HepG2 (cell line): ENCODE measurements around the gene ZNF213. TPM values are rescaled to one million over a fixed set of nuclear protein-coding genes. Genes with fewer than 3 reads are reported as not detected.

Source experiments
- ARHGAP35 ChIP-seq: sonication (generic); formaldehyde crosslinking; IDR thresholded peaks from 2 replicates; pipeline ENCODE4 v1.9.0; 2022; ENCODE audit warnings: mild to moderate bottlenecking, inconsistent platforms, moderate library complexity, missing genetic modification reagents, borderline replicate concordance
- ATRX ChIP-seq: sonication (generic); formaldehyde crosslinking; IDR thresholded peaks from 2 replicates; pipeline ENCODE4 v1.4.0; 2020; ENCODE audit warnings: missing genetic modification reagents, borderline replicate concordance
- GFI1 ChIP-seq: sonication (generic); formaldehyde crosslinking; IDR thresholded peaks from 2 replicates; pipeline ENCODE4 v1.5.0; 2020; ENCODE audit warnings: missing genetic modification reagents, mild to moderate bottlenecking, borderline replicate concordance
- HMGXB4 ChIP-seq, 2 experiments: sonication (generic) in 1 of 2; formaldehyde crosslinking in 1 of 2; IDR thresholded peaks; 2 replicates each; pipeline versions ENCODE4 v1.4.0 to v1.6.1; 2018 to 2020; ENCODE audit warnings: missing genetic modification reagents in 2 of 2, borderline replicate concordance in 1 of 2, low read depth in 1 of 2, mild to moderate bottlenecking in 1 of 2, missing biosample characterization in 1 of 2
- HOXA3 ChIP-seq: sonication (generic); formaldehyde crosslinking; IDR thresholded peaks from 2 replicates; pipeline ENCODE4 v1.5.0; 2020; ENCODE audit warnings: missing genetic modification reagents
- MYC ChIP-seq: sonication (generic); formaldehyde crosslinking; IDR thresholded peaks from 2 replicates; pipeline ENCODE4 v1.9.0; 2021; ENCODE audit warnings: missing genetic modification reagents, borderline replicate concordance
- NFE2L2 ChIP-seq: fragments of 150-350 bp; IDR thresholded peaks from 2 replicates; pipeline ENCODE4 v1.6.1; 2014; ENCODE audit warnings: low read length
- NFRKB ChIP-seq: fragments of 450-650 bp; IDR thresholded peaks from 2 replicates; pipeline ENCODE4 v1.6.1; 2017
- POGZ ChIP-seq: sonication (generic); formaldehyde crosslinking; IDR thresholded peaks from 2 replicates; pipeline ENCODE4 v1.4.0; 2020; ENCODE audit warnings: mild to moderate bottlenecking, missing genetic modification reagents
- SPEN ChIP-seq: sonication (generic); formaldehyde crosslinking; IDR thresholded peaks from 2 replicates; pipeline ENCODE4 v1.5.1; 2020; ENCODE audit warnings: low read depth, mild to moderate bottlenecking, missing genetic modification reagents
- TAF15 ChIP-seq: fragments of 200-400 bp; formaldehyde crosslinking; IDR thresholded peaks from one replicate; pipeline ENCODE4 v1.6.1; 2018; ENCODE audit warnings: mild to moderate bottlenecking, low read depth, low read length; ENCODE audit not compliant: poor library complexity, severe bottlenecking
- TBL1XR1 ChIP-seq: fragments of 150-350 bp; IDR thresholded peaks from 2 replicates; pipeline ENCODE4 v1.6.1; 2014; ENCODE audit warnings: borderline replicate concordance, low read length; ENCODE audit not compliant: partially characterized antibody
- TBP ChIP-seq: sonication (generic); formaldehyde crosslinking; IDR thresholded peaks from 2 replicates; pipeline ENCODE4 v1.5.0; 2020; ENCODE audit warnings: missing genetic modification reagents
- TEAD3 ChIP-seq: optimal IDR thresholded peaks from 2 replicates; pipeline ENCODE3; 2016; ENCODE audit warnings: borderline replicate concordance
- ZFP1 ChIP-seq: IDR thresholded peaks from 2 replicates; pipeline ENCODE4 v1.6.1; 2016
- ZNF10 ChIP-seq: sonication (generic); formaldehyde crosslinking; IDR thresholded peaks from 2 replicates; pipeline ENCODE4 v1.4.0; 2020; ENCODE audit warnings: mild to moderate bottlenecking, low read depth, missing genetic modification reagents, borderline replicate concordance
- ZNF512 ChIP-seq: sonication (generic); formaldehyde crosslinking; IDR thresholded peaks from 2 replicates; pipeline ENCODE4 v1.4.0; 2020; ENCODE audit warnings: mild to moderate bottlenecking, missing genetic modification reagents
- ZNF543 ChIP-seq: sonication (generic); formaldehyde crosslinking; IDR thresholded peaks from 2 replicates; pipeline ENCODE4 v1.4.0; 2020; ENCODE audit warnings: mild to moderate bottlenecking, missing genetic modification reagents
- ZNF570 ChIP-seq: sonication (generic); formaldehyde crosslinking; IDR thresholded peaks from 2 replicates; pipeline ENCODE4 v1.4.0; 2020; ENCODE audit warnings: mild to moderate bottlenecking, missing genetic modification reagents, borderline replicate concordance
- ZNF615 ChIP-seq: sonication (generic); formaldehyde crosslinking; IDR thresholded peaks from 2 replicates; pipeline ENCODE4 v1.5.0; 2020; ENCODE audit warnings: mild to moderate bottlenecking, missing genetic modification reagents, borderline replicate concordance
- ZNF704 ChIP-seq: sonication (generic); formaldehyde crosslinking; IDR thresholded peaks from 2 replicates; pipeline ENCODE4 v1.8.1; 2023; ENCODE audit warnings: mild to moderate bottlenecking, inconsistent platforms, moderate library complexity, missing genetic modification reagents, borderline replicate concordance
- ZNF777 ChIP-seq: sonication (generic); formaldehyde crosslinking; IDR thresholded peaks from 2 replicates; pipeline ENCODE4 v1.4.0; 2020; ENCODE audit warnings: missing genetic modification reagents
- polyA plus RNA-seq, 8 experiments: library from polyadenylated mRNA; depleted of rRNA in 3 of 8; stranded (reverse) in 7 of 8; unstranded in 1 of 8; fragments of >200 nt; fragmentation: Illumina TruSeq in 4 of 8; extraction: Trizol in 4 of 8; gene quantifications; 2 replicates each; pipeline versions ENCODE4 v1.2.1 to v1.2.3, GENCODE V29; 2011 to 2016; ENCODE audit warnings: low read depth in 4 of 8, missing spikeins in 1 of 8, mixed read lengths in 1 of 8; ENCODE audit not compliant: insufficient read depth in 1 of 8
- total RNA-seq, 5 experiments: library from RNA; depleted of rRNA; stranded (reverse); fragments of >200 nt; fragmentation: Illumina TruSeq; extraction: Trizol; gene quantifications; 2 replicates each; pipeline ENCODE4 v1.2.3, GENCODE V29; 2016; ENCODE audit warnings: low read depth in 1 of 5
- TF ChIP-seq, protein P1 (sequence below): fragments of 450-650 bp; IDR thresholded peaks from 2 replicates; pipeline ENCODE4 v1.6.1; 2016

ZNF213 gene
- total and polyA plus RNA-seq, 2 of the 13 experiments (the other 11 are each of a cell fraction or from before 2014, with no cell fraction given) = 0.59 to 0.97 TPM

DNA sequence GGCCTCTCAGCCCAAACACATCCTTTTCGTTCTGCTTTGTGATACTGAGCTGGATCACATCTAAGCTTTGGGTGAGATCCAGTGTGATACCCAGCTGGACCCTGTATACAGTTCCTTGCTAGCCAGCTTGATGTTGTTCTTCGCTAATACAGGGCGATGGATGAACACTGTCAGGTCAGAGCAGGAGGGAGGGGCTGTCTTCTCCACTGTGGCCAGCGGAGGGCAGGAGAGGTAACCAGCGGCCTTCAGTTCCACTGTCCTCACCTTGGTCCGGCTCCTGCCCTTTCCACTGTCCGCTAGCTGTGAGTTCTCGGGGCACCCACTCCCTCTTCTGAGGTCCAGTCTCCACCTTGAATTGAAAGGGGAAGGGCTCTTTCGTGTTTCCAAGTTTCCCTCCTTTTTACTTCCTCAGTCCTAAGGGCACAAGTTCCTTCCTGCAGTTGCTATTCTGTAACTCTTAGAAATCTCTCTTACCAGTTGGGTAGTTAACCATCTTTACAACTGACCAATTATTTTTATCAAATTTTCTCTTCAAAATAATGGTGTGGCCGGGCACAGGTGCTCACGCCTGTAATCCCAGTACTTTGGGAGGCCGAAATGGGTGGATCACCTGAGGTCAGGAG is 3.0 kb upstream of the ZNF213 start (continued):
- TF ChIP-seq, protein P1, sequence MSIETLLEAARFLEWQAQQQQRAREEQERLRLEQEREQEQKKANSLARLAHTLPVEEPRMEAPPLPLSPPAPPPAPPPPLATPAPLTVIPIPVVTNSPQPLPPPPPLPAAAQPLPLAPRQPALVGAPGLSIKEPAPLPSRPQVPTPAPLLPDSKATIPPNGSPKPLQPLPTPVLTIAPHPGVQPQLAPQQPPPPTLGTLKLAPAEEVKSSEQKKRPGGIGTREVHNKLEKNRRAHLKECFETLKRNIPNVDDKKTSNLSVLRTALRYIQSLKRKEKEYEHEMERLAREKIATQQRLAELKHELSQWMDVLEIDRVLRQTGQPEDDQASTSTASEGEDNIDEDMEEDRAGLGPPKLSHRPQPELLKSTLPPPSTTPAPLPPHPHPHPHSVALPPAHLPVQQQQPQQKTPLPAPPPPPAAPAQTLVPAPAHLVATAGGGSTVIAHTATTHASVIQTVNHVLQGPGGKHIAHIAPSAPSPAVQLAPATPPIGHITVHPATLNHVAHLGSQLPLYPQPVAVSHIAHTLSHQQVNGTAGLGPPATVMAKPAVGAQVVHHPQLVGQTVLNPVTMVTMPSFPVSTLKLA = no peak
- no peak for TF ChIP-seq TBL1XR1
- TF ChIP-seq GFI1 (CRISPR knock-in tag) = no peak
- no peak for TF ChIP-seq TAF15
- TF ChIP-seq ZFP1 (CRISPR knock-in tag) = no peak
- peak; percentile 21; the same call in 1 of the 2 replicates for TF ChIP-seq HOXA3
- no peak for TF ChIP-seq NFE2L2
- peak; percentile 45 to 84; a peak in 3 of 4 replicates for TF ChIP-seq HMGXB4 (CRISPR knock-in tag; IDR thresholded peaks at IDR 0.05; ENCODE audit: borderline replicate concordance in 1 of 2, low read depth in 1 of 2)
- TF ChIP-seq SPEN (CRISPR knock-in tag) = no peak
- no peak for TF ChIP-seq ZNF512 (CRISPR knock-in tag)
- no peak for TF ChIP-seq ZNF10 (CRISPR knock-in tag)
- TF ChIP-seq TEAD3 (CRISPR knock-in tag) = peak; percentile 7
- no peak for TF ChIP-seq NFRKB
- TF ChIP-seq ATRX (CRISPR knock-in tag) = no peak
- TF ChIP-seq ZNF570 = no peak
- TF ChIP-seq ZNF704 (CRISPR knock-in tag) = no peak
- TF ChIP-seq MYC = no peak
- TF ChIP-seq TBP (CRISPR knock-in tag) = no peak
- no peak for TF ChIP-seq ZNF615 (CRISPR knock-in tag)
- TF ChIP-seq ARHGAP35 (CRISPR knock-in tag) = no peak
- no peak for TF ChIP-seq POGZ
- no peak for TF ChIP-seq ZNF777 (CRISPR knock-in tag)
- no peak for TF ChIP-seq ZNF543 (CRISPR knock-in tag)
